GM21723 (cell line): ENCODE results near the gene USP10.
A peak's percentile ranks its signal among the peaks of the same experiment; 100 is the strongest.
"Not testable (repeated sequence)": the region's sequence is repeated elsewhere in the genome, so short reads cannot be mapped to it uniquely, and the experiment has no call there.

Experiments
- ATAC-seq: cut with Tn5 transposase; IDR thresholded peaks from one replicate; pipeline ENCODE4 v1.9.1; 2021; ENCODE audit warnings: mild to moderate bottlenecking, moderate library complexity; ENCODE audit not compliant: unreplicated experiment

USP10 gene

DNA sequence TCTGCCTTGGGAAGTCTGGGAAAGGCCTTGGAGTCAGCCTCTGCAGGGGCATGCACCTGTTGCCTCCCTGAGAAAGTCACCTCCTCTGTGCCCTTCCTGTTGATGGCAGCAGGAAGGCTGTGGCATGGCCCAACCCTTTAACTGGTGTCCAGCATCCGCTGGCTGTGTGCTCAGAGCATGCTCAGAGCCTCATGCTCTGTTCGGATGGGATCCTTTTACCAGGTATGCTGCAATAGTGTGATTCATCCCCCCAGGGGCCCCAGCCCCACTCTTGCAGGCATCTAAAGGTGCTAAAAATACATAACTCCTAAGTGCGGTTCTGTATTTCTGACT, 26.6 kb upstream of the USP10 start:
- ATAC-seq = no peak

DNA sequence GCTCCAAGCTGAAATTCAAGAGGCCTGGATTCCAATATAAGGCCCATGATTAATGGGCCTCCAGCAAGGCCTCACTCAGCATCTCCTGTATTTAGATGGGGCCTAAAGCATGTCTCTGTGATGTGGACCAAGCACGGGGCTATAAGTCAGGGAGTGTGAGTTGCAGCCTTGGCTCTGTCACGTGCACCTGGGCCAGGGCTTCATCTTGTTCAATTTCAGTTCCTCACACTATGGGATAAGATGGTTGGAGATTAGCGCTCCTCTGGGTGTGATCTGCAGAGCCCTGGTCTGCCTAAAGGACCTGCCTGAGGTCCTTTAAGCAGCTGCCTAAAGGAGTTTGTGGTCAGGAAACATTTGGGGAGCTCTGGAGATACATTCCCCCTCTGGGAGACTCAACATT, 26.2 kb upstream of the USP10 start:
- ATAC-seq = no peak

DNA sequence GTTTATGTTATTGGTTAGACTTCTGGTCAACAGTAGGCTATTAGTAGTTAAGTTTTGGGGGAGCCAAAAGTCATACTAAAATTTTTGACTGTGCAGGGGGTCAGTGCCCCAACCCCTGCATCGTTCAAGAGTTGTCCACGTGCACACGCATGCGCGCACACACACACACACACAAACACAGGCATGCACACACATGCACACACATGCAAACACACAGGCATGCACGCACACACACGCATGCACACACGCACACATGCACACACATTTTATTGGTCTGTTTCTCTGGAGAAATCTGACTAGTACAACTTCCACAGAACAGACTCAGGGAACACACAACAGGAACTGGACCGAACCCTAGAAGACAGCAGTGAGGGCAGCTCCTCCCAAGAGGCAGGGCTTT, 24.4 kb upstream of the USP10 start:
- no peak for ATAC-seq

DNA sequence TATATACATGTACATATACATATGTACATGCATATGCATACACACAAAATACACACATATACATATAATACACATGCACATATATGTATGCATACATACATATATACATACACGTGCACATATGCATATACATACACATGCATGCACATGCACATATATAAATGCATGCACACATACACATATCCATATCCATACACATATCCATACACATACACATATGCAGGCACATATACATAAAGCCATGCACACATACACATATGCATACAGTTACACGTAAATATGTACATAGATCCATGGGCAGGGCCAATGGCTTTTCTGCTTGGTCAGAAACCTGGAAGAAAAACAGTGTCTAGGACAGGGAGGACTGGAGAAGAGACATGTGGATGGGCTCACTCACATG, 23.9 kb upstream of the USP10 start:
- ATAC-seq = no peak

DNA sequence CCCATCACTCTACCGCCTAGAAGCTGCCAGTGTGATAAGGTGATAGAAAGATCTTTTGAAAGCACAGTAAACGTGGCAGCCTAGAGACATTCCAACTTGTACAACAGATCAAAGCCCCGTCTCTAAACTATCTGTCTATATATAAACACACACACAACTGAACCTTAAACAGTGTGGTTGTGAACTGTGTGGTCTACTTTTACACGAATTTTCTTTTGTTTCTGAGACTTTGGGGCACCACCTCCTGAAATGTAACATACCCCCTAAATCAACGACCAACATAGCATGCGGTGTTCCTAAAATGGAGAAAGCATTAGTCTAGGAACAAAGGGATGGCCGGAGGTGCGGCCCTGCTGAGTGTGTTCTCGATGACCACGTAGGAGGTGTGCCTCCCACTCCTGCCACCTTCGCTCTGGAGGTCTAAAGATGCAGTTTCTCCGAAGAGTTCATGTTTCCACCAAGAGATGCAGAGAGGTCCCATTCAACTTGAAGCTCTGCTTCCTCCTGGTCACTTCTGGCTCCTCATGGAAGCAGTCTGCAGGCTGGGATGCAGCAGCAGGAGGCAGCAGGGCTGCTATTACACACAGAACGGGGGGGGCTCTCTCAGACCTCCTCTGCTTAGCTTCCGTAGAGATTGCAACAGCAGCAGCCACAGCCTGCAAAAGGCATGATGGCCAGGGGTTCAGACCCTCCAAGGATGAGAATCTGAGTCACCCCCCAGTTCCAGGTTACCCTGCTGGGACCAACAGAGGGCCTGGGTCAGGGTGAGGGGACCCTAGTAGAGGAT, 22.6 kb upstream of the USP10 start:
- no peak for ATAC-seq

DNA sequence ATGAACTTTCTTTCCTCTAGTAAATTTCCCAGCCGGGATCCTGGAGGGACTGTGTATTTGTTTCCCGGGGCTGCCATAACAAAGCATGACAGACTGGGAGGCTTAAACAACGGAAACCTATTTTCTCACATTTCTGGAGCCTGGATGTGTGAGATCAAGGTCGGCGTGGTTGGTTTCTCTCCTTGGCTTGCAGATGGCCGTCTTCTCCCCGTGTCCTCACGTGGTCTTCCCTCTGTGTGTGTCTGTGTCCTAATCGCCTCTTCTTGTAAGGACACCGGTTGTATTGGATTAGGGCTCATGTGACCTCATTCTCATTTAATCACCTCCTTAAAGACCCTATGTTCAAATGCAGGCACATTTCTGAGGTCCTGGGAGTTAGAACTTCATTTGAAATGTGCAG, 22.0 kb upstream of the USP10 start:
- no peak for ATAC-seq

DNA sequence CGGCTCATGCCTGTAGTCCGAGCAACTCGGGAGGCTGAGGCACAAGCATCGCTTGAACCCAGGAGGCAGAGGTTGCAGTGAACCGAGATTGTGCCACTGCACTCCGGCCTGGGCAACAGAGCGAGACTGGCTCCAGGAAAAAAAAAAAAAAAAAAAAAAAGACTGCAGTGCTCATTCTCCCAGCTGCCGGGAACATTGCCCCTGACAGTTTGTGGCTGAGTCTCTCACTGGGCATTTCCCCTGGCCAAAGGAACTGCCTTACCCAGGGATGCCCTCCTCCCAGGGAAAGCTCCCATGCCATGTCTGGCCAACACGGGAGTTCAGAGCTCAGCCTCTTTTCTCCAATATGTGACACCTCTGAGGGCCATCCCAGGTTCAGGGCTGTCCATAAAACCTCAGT, 21.3 kb upstream of the USP10 start:
- ATAC-seq = no peak

DNA sequence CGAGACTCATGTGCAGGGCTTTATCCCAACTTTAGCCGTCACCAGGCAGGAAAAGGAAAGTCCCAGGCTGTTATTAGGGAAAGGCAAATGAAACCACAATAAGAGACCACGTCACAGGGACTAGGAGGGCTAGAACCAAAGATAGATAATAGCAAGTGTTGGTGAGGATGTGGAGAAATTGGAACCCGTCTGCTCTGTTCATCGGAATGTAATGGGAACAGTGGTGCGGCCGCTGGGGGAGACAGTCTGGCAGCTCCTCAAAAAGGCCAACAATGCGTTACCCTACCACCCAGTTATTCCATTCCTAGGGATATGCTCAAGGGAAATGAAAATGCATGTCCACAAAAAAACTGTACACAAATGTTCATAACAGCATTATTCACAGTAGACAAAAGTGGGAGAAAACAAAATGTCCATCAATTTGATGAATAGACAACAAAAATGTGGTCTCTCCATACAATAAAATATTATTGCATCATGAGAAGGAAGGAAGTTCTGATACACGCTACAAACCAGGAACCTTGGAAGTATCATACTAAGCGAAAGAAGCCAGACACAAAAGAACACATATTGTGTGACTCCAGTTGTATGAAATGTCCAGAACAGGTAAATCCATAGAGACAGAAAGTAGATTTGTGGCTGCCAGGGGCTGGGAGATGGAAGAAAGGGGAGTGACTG, 19.5 kb upstream of the USP10 start:
- no peak for ATAC-seq

DNA sequence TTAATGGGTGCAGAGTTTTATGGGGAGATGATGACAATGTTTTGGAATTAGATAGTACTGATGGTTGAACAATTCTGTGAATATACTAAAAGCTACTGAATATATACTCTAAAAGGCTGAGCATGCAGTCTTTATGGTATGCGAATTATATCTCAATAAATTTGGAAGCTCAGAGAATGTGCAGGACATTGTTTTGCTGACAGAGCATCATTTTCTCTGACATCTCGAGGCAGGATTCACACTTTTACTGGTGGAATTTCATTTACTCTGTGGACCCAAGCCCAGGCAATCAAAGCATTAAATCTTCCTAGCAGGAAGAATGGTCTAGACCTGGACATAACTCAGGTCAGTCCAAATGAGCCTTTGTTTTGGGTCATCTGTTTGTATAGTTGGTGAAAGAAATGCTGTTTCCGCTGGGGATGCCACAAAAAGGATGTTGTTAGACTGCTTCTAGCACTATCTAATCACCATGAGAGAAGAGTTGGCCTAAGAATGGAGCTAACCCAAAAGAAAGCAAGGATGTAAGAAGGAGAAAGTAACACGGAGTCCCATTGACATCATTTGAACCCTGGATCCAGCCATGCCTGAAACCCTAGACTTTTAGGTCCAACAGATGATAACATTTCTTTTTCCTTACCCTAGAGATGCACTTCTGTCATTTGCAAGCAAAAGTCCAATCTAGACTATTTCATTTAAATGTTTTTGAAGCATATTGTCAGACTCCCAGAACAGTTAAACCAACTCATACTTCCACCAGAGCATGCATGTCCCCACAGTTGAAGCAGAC, 18.8 kb upstream of the USP10 start:
- ATAC-seq = no peak

DNA sequence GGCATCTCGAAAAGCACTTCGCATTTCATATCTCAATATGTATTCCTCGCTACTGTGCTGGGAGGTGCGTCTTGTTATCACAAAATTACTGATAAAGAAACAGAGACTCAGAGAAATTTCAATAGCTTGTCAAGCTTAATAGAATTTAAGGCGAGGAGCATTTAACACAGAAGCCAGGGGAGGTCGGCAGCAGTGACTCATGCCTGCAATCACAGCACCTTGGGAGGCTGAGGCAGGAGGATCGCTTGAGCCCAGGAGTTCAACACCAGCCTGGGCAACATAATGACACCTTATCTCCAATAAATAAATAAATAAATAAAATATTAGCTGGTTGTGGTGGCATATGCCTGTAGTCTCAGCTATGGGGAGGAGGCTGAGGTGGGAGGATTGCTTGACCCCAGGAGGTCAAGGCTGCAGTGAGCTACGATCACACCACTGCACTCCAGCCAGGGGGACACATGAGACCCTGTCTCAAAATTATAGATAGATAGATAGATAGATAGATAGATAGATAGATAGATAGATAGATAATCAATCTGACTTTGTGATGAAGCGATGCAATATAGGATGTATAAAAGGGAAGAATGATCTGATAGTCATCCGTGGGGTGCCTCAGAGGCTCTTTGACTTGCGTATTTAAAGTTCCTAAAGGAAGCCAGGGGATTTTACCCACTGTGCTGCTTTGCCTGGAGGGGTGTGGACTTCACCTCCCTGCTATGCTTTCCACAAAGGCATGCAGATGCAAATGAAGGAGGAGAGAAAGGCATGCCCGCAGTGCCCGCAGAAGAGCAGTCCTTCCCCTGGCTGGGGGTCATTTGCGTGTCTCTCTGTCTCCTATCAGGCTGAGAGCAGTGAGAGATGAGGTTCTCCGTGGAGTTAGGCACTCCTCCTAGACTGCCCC, 15.9 kb upstream of the USP10 start:
- ATAC-seq = no peak

DNA sequence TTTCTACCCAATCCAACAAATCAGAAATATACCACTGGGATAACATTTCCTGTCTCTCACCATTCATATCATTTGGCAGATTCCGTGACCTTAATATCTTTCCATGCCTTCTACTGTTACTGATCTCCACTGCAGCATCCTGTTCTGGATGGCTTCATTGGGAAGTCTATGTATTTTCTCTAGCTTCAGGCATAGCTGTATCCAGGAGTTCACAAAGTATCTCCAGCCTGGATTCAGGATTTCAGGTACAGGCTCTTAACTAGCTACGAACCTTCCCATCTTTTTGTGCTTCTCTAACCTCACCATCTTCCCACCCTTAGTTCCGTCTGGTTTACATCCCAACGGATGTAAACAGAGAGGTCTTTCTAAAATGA, 15.2 kb upstream of the USP10 start:
- no peak for ATAC-seq

DNA sequence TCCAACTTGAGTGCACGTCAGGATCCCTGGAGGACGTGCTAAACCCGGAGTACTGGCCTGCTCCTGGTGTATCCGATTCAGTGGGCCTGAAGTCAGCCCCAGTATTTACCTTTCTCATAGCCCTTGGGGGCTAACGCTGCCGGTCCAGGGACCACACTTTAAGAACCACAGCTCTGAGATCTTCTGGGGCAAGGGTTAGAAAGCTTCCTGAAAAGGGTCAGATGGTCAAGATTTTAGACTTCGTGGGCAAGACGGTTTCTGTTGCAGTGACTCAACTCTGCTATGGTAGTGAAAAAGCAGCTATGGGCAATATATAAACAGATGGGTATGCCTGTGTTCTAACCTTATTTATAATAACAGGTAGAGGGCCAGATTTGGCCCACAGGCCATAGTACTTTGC, 14.6 kb upstream of the USP10 start:
- no peak for ATAC-seq

DNA sequence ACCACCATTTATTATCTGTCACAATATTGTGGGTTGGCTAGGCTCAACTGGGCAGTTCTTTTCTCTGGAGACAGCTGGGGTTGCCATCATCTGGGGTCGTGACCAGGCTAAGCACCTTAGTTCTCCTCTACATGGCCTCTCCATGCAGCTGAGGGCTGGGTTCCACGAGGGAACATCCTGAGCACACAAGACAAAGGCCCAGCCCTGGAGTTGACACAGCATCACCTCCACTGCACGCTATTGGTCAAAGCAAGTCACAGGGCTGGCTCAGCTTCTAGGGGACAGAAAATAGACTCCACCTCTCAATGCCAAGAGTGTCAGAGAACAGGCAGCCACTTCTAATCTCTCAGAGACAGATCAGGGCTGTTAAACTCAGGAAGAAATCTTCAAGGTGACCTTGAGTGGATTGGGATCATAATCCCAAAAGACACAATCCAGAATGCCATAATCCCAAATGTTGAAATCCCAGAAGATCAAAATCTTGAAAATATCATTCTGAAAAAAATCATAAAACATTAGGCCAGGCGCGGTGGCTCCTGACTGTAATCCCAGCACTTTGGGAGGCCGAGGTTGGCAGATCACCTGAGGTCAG, 13.0 kb upstream of the USP10 start:
- ATAC-seq = no peak

DNA sequence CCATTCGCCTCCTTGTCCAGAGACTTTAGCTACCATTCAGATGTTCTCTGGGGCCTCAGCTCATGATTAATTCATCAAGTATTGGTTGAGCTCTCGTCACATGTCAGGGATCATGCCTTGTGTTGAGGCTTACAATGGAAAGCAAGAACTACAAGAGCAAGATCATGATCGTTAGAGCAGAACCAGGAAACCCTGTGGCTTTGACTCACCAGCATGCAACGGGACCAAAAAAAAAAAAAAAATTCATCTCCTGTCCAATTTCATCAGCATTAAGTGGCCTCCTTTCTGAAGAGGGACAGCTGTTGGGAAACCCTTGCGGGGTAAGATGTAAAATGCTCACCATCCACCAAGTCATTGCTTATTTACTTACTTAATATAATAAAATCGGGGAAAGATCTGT, 12.1 kb upstream of the USP10 start:
- ATAC-seq = peak; percentile 82

DNA sequence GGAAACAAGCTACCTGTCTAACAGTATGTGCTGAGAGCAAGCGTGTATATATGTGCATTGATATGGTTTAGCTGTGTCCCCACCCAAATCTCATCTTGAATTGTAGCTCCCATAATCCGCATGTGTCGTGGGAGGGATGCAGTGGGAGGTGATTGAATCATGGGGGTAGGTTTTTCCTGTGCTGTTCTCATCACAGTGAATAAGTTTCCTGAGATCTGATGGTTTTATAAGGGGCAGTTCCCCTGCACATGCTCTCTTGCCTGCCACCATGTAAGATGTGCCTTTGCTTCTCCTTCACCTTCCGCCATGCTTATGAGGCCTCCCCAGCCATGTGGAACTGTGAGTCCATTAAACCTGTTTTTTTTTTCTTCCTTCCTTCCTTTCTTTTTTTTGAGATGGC, 11.6 kb upstream of the USP10 start:
- ATAC-seq = not testable (repeated sequence)

DNA sequence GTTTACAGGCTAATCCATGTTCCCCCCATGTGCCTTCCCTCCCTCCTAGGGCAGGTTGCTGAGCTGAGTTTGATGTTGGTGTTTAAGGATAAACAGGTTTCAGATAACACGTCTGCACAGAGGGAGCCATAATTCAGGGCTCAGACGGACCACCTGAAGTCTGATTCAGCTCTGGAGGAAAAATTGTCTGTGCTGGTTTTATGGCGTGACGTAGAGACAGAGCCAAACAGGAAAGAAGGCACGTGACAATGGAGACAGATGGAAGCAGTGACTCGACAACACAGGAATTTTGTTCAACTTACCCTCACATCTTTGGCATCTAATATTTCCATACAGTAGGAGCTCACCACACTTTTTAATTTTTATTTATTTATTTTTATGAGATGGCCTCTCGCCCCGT, 10.7 kb upstream of the USP10 start:
- ATAC-seq = no peak

DNA sequence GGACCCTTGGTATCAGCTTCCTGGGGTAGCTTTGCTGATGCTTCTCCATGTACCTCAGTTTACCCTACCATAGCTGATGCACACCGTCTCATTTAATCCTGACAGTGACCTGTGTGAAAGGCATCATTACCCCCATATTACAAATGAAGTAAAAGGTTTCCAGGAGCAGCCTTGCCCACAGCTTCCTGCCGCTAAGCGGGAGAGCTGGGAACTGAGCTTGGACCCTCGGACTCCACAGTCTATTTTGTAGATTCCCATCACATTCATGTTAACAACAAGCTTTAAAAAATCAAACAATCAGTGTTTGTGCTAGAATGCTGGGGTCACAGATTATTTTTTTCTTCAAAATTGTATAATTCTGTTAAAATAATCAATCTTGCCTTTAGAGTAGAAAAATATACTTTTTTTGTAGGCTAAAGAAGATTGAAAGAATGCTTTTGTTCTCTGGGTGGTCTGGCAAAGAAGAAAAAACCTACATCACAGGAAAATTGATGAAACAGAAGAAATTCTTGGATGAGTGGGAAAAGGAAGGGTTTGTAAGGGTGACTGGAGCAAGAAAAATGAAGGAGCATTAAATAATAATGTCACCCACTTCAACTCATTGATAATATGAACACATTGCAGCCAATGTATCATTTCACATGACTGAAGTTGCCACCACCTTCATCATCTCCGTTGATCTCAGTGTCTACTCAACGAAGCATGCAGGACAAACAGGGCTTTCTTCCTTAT, 9.5 kb upstream of the USP10 start:
- ATAC-seq = no peak

DNA sequence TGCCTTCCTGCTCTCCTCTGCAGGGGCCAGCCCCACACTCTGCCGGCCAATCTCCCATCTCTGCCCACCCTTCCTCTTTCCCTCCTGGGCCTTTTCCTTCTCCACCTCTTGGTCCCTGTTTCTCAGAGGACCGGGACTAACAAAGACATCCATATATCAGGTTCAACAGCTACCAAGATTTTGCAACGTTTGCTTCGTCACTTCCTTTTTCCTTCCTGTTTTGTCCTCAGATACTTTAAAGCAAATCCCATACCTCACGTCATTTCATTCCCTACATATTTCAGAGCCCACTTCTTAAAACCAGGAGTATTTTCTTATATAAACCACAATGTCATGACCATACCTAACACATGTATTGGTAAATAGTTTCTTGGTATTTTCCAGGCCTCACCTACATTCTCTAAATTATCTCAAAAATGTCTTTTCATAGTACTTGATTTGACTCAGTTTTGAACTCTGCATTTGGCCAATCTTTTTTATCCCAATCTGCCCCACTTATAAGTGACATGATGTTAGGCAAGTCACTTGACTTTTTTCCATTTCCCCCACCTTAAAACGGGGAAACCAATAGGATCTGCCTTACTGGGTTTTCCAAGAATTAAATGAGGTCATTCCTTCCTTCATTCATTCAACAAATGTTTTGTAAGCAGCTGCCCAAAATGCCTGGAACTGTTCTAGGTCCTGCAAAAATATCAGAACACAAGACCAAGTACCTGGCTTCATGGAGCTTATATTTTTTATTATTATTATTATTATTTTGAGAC, 7.2 kb upstream of the USP10 start:
- no peak for ATAC-seq

DNA sequence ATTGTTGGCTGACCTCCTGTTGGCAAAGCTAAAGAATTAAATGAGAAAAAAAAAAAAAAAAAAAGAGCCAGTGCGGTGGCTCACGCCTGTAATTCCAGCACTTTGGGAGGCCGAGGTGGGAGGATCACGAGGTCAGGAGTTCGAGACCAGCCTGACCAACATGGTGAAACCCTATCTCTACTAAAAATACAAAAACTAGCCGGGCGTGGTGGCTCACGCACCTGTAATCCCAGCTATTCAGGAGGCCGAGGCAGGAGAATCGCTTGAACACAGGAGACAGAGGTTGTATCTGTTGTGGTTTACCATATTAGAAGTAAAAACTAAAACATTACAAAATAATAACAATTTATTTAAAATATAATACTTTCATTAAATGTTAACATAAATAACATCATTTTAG, 5.9 kb upstream of the USP10 start:
- not testable (repeated sequence) for ATAC-seq
